ENCODE results near the gene EPHB4.

DNA sequence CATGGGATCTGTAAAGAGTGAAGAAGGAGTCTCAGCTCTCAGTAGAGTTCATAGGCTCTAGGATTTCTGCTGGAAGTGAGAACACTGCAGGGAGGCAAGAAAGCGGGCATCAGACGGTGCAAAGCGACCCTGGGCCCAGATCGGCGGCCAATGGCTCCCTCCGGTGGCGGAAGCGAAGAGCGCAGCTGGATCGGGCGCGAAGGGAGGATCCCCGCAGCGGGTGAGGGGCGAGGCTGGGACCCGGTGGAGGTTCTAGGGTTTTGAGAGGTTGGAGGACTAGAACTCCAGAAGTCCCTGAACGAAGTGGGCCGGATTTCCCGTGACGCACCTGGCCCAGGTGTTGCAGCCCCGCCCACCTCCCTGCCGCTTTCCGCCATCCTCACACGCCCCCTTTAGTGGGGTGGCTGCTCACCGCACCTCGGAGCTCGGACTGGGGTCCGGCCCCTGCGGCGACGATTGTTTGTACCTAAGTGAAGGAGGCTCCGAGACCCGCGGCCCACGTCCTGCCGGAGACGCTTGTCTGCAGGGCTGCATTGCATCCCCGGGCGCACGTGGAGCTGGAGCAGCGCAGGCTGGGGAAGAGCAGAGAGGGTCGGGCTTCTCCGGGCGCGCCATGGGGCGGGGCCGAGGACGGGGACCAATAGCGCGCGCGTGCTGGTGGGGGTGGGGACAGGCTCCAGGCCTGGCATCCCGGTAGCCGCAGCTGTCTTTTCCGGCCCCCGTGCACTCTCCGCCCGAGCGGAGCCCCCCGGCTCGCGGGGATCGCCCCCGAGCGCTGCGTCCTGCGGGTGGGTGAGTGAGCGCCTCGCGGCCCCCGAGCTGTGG lies 24.9 kb upstream of the EPHB4 start, which contains the start of gene SLC12A9:
- TF ChIP-seq EZH2 (IDR thresholded peaks at IDR 0.05; ENCODE audit: low read depth, low read length, severe bottlenecking) (no peak), SP1 (IDR thresholded peaks at IDR 0.05; ENCODE audit: low read depth, low read length) (no peak), RFX5 (IDR thresholded peaks at IDR 0.05; ENCODE audit: borderline replicate concordance, low read depth, low read length) (peak; percentile 21; the same call in 1 of the 2 replicates)
- TF ChIP-seq, protein P1, sequence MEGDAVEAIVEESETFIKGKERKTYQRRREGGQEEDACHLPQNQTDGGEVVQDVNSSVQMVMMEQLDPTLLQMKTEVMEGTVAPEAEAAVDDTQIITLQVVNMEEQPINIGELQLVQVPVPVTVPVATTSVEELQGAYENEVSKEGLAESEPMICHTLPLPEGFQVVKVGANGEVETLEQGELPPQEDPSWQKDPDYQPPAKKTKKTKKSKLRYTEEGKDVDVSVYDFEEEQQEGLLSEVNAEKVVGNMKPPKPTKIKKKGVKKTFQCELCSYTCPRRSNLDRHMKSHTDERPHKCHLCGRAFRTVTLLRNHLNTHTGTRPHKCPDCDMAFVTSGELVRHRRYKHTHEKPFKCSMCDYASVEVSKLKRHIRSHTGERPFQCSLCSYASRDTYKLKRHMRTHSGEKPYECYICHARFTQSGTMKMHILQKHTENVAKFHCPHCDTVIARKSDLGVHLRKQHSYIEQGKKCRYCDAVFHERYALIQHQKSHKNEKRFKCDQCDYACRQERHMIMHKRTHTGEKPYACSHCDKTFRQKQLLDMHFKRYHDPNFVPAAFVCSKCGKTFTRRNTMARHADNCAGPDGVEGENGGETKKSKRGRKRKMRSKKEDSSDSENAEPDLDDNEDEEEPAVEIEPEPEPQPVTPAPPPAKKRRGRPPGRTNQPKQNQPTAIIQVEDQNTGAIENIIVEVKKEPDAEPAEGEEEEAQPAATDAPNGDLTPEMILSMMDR (IDR thresholded peaks at IDR 0.05; ENCODE audit: control extremely low read depth in 1 of 3, insufficient read depth in 1 of 3, low read depth in 1 of 3, low read length in 3 of 3): peak in 2 of 3 experiments; percentile 91 to 92; a peak in 3 of 4 replicates

Data from H1 (cell line).